ENCODE results near the gene ALDH1A3.

DNA sequence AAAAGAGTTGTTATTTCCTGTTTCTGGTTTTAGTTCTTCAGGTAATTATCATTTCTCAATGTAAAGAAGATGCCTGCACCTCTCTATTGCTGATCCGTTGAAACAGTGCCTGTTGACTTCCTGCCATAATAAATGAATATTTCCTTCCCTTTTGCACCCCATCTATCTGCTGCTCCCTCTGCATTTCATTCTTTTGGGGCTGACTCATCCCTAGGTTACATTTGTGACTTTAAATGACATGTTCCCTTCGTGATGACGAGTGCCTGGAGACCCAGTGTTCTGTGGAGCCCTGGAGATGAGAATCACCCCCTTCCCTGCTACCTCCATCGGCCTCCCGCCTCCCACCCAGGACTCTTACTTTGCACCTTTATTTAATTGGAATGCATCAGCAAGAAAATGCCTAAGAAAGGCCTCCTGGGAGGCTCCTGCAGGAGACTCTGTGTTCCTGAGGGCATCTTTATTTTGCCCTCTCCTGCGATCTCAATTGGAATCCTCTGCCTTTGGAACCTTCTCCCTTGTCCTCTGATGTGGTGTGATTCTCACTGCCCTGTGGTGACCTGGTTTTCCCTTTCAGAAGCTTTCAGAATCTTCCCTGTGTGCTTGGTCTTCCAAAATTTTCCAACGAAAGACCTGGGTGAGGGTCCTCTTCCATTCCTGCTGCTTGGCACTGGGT is 53.2 kb downstream of the ALDH1A3 start:
- TF ChIP-seq POLR2AphosphoS5 (IDR thresholded peaks at IDR 0.05; ENCODE audit: low read depth, low read length) (no peak), NRF1 (IDR thresholded peaks at IDR 0.05; ENCODE audit: low read depth, low read length) (no peak), EZH2phosphoT487 (IDR thresholded peaks at IDR 0.05; ENCODE audit: borderline replicate concordance, low read depth) (no peak), CHD2 (IDR thresholded peaks at IDR 0.05; ENCODE audit: low read length, partially characterized antibody) (no peak)
- TF ChIP-seq, protein P1, sequence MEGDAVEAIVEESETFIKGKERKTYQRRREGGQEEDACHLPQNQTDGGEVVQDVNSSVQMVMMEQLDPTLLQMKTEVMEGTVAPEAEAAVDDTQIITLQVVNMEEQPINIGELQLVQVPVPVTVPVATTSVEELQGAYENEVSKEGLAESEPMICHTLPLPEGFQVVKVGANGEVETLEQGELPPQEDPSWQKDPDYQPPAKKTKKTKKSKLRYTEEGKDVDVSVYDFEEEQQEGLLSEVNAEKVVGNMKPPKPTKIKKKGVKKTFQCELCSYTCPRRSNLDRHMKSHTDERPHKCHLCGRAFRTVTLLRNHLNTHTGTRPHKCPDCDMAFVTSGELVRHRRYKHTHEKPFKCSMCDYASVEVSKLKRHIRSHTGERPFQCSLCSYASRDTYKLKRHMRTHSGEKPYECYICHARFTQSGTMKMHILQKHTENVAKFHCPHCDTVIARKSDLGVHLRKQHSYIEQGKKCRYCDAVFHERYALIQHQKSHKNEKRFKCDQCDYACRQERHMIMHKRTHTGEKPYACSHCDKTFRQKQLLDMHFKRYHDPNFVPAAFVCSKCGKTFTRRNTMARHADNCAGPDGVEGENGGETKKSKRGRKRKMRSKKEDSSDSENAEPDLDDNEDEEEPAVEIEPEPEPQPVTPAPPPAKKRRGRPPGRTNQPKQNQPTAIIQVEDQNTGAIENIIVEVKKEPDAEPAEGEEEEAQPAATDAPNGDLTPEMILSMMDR (IDR thresholded peaks at IDR 0.05): no peak
